ENCODE measurements around the gene PPP5C.

Gene PPP5C

DNA sequence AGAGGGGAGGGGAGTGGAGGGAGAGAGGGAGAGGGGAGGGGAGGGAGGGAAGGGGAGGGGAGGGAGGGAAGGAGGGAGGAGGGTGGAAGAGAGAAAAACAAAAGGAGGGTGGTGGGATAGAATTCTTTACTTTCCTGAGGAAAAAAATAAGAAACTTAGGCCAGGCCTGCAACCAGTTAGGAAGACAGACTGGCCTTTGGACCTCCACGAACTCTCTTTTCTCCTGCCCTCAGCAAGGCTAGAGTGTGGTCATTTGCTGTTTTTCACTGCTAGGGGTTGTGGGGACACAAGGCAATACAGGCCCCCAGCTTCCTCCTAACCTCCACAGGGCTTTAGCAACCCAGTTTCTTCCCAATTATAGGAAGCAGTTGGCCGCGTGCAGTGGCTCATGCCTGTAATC is 62.3 kb downstream of the PPP5C start:
- no peak for TF ChIP-seq EZH2phosphoT487 (conservative IDR thresholded peaks at IDR 0.05; ENCODE audit: low read length)
- Histone ChIP-seq H2AFZ (ENCODE audit: low read depth, low read length, severe bottlenecking) (no peak overlapping the region), H3K79me2 (ENCODE audit: insufficient read depth, low read length) (no peaks in the 10 kb centered on the region), H3K4me3 (ENCODE audit: insufficient read depth, low read length, poor library complexity, severe bottlenecking) (no peak overlapping the region), H3F3A (ENCODE audit: insufficient read depth) (no peaks in the 10 kb centered on the region), H3K9me2 (replicated peaks; ENCODE audit: insufficient read depth, low read length) (no peaks in the 10 kb centered on the region), H3K9ac (ENCODE audit: low read length) (no peak overlapping the region), H3K27me3 (ENCODE audit: low read length) (no peaks in the 10 kb centered on the region), H3K4me2 (ENCODE audit: low read depth, low read length, poor library complexity, severe bottlenecking) (no peak overlapping the region), H3K27ac (ENCODE audit: low read depth, low read length) (no peak overlapping the region), H4K20me1 (ENCODE audit: low read depth, low read length) (no peaks in the 10 kb centered on the region), H3K36me3 (ENCODE audit: low read length) (no peaks in the 10 kb centered on the region), H3K9me3 (ENCODE audit: insufficient read depth, low read length) (no peaks in the 10 kb centered on the region)

- H3K9me2 ChIP-seq (replicated peaks; ENCODE audit: insufficient read depth, low read length), result no peaks in the 10 kb centered on the region
- H2AFZ ChIP-seq (ENCODE audit: low read depth, low read length, severe bottlenecking), result no peak overlapping the region
- H3K36me3 ChIP-seq (ENCODE audit: low read length), result no peaks in the 10 kb centered on the region
- no peak overlapping the region for H3K9ac ChIP-seq (ENCODE audit: low read length)
- no peak overlapping the region for H3K4me3 ChIP-seq (ENCODE audit: insufficient read depth, low read length, poor library complexity, severe bottlenecking)
- no peak overlapping the region for H3K27ac ChIP-seq (ENCODE audit: low read depth, low read length)
- H3K4me2 ChIP-seq (ENCODE audit: low read depth, low read length, poor library complexity, severe bottlenecking), result no peak overlapping the region
- no peaks in the 10 kb centered on the region for H3K27me3 ChIP-seq (ENCODE audit: low read length)
- no peaks in the 10 kb centered on the region for H3K9me3 ChIP-seq (ENCODE audit: insufficient read depth, low read length)
- TF ChIP-seq CTCF (IDR thresholded peaks at IDR 0.05; ENCODE audit: insufficient read depth, low read length, poor library complexity, severe bottlenecking) (no peak), EZH2phosphoT487 (conservative IDR thresholded peaks at IDR 0.05; ENCODE audit: low read length) (no peak)
- no peaks in the 10 kb centered on the region for H3F3A ChIP-seq (ENCODE audit: insufficient read depth)
- H4K20me1 ChIP-seq (ENCODE audit: low read depth, low read length), result no peaks in the 10 kb centered on the region
- no peaks in the 10 kb centered on the region for H3K79me2 ChIP-seq (ENCODE audit: insufficient read depth, low read length)
These were observed 63.6 kb downstream of the PPP5C start for GRCh38 chr19:46410205-46411087.

GRCh38 chr19:46411088-46411924 is 64.4 kb downstream of the PPP5C start:
- no peak overlapping the region for H3K9ac ChIP-seq (ENCODE audit: low read length)
- no peaks in the 10 kb centered on the region for H3K27me3 ChIP-seq (ENCODE audit: low read length)
- H3K4me3 ChIP-seq (ENCODE audit: insufficient read depth, low read length, poor library complexity, severe bottlenecking), result no peak overlapping the region
- H3K4me2 ChIP-seq (ENCODE audit: low read depth, low read length, poor library complexity, severe bottlenecking), result no peak overlapping the region
- no peaks in the 10 kb centered on the region for H3F3A ChIP-seq (ENCODE audit: insufficient read depth)
- no peaks in the 10 kb centered on the region for H3K9me3 ChIP-seq (ENCODE audit: insufficient read depth, low read length)
- H3K79me2 ChIP-seq (ENCODE audit: insufficient read depth, low read length), result no peaks in the 10 kb centered on the region
- no peak overlapping the region for H2AFZ ChIP-seq (ENCODE audit: low read depth, low read length, severe bottlenecking)
- no peak for TF ChIP-seq EZH2phosphoT487 (conservative IDR thresholded peaks at IDR 0.05; ENCODE audit: low read length)
- TF ChIP-seq CTCF (IDR thresholded peaks at IDR 0.05; ENCODE audit: insufficient read depth, low read length, poor library complexity, severe bottlenecking), result no peak
- no peak overlapping the region for H3K27ac ChIP-seq (ENCODE audit: low read depth, low read length)
- H3K36me3 ChIP-seq (ENCODE audit: low read length), result no peaks in the 10 kb centered on the region
- no peaks in the 10 kb centered on the region for H4K20me1 ChIP-seq (ENCODE audit: low read depth, low read length)
- H3K9me2 ChIP-seq (replicated peaks; ENCODE audit: insufficient read depth, low read length), result no peaks in the 10 kb centered on the region

Measured in SU-DHL-6 (cell line).